NCI-H345 (cell line): ENCODE data around the gene NES.
A peak's percentile ranks its signal among the peaks of the same experiment; 100 is the strongest.

Source experiments
- DNase-seq: peaks from one replicate; lab custom pipeline; 2025; lab: John Stamatoyannopoulos, UW

NES gene

GRCh38 chr1:156704930-156705320 is 27.7 kb upstream of the NES start:
- DNase-seq: no peak

GRCh38 chr1:156704166-156704711 is 27.0 kb upstream of the NES start:
- DNase-seq: no peak

GRCh38 chr1:156703741-156704140 is 26.5 kb upstream of the NES start:
- DNase-seq: no peak

- DNase-seq: no peak
Measured at GRCh38 chr1:156703336-156703735, 26.1 kb upstream of the NES start.

- no peak for DNase-seq
Measured at GRCh38 chr1:156700736-156701531, 23.7 kb upstream of the NES start.

DNA sequence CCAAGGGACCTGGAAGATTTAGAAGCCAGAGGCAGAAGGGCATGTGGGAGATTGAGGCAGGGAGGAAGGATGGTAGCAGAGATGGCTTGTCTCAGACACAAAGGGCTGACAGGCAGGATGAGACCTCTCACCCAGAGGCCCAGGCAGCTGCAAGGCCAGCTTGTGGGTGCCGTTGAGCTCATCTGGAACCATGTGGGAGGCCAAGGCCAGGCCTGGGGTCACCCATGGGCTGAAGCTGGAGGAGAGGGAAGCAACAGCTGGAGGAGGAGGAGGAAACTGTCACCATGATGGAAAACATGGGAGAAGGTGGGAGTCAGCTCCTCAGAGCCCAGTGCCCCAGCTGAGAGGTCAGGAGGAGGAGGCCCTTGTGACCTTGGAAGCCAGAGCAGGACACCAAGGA is 21.8 kb upstream of the NES start:
- DNase-seq: no peak

DNA sequence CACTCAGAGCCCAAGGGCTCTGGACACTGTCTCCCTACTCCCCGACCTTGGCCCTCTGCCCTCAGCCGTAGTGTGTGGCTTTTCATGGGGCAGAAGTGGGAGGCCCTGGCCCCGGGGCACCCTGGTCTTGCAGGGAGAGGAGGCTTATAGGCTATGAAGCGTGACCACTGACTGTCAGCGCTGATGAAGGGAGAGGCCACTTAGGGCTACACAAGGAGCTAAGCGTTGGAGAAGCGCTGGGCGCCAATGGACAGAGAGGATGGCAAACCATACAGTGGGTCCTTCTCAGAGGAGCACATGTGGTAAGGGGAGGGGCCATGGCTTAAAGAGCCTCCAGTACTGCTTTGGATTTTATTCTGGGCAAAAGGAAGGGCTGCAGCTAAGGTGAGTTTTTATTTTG is 20.3 kb upstream of the NES start:
- DNase-seq: peak; percentile 51

- DNase-seq: no peak
Measured at GRCh38 chr1:156696755-156697154, 19.5 kb upstream of the NES start.

DNA sequence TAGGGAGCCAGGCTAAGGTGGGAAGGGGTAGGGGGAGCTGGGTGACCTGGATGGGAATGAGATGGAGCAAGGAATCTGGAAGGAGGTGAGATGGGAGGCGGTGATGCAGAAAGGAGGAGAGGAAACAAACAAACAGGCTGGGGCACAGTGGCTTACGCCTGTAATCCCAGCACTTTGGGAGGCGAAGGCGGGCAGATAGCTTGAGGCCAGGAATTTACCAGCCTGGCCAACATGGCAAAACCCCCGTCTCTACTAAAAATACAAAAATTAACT is 17.4 kb upstream of the NES start:
- no peak for DNase-seq

- no peak for DNase-seq
Measured at GRCh38 chr1:156693848-156694689, 16.9 kb upstream of the NES start.

DNA sequence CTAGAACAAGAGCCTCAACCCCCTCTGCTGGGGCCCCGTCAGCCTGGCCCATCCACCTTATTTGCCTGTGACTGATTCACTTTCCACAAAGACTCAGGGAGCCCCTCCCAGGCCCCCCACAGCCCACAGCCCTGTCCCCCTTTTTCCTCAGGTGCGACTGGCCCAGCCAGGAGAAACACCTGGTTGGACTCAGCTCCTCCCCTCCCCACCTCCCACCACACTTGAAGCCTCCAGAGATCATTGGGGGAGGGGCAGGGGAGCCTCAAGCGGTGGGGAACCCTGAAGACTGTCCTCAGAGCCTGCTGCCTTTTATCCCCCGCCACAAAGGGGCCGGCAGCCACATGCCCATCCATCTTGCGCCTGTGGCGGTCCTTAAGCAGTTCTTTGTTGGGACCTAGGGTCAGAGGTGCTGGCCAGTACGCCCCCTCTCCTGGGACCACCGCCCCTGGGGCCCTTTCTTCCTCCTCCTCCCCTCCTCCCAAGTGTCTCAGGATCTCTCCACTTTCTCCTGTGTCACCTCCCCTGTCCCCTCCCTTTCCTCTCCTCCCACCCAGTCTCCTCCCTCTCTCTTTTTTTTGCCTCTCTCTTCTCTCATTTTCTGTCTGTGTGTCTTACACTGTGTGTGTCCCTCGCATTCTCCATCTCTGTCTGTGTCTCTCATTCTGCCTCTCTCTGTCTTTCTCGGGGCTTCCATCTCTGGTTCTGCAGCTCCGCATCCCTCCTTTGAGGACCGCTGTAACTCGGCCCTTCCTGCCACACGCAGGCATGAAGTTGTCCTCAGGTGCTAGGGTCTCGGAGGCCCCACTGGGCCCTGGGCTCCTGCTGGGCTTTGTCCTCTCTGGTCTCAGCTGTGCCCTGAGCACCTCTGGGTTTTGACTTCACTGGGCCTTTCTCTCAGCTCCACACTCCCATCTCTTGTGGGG is 16.0 kb upstream of the NES start:
- peak; percentile 83 for DNase-seq

DNA sequence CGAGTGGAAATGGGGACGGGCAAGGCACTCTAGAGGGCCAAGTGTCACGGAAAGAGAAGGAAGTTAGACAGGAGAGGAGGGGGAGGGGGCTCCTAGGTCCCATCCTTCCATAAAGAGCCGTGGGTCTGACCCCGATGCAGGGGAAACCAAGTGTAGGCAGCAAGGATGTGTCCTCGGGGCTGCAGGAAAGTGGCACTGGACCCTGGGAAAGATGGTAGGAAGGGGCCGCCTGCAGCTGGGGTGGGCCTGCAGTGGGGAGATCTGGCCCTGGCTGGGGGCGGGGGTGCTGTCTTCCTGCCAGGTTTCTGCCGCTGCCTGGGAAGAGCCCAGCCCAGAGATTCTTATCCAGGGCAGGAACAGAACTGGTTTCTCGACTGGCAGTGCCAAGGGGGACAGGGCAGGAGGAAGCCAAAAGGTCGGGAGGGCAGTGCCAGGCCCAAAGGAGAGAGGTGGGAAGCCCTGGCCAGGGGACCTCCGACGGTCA is 15.3 kb upstream of the NES start:
- DNase-seq: no peak

GRCh38 chr1:156691665-156692440 is 14.6 kb upstream of the NES start:
- no peak for DNase-seq

DNA sequence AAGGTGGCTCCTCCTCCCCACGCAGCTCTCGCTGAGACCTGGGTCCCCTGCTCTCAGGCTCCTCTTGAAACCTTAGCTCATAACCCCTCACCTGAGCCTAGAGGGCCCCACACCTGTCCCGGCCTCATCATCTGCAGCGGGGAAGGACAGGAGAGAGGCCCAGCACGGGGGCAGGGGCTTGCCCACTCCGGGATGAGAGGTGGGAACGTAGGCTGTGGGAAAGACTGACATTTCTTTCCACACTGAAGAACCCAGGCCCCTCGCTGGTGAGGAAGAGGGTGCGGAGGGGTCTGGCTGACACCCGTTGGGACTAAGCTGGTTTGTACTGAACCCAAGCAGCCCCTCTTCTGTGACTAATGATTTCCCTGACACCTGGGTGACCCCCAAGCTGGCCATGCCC is 14.0 kb upstream of the NES start:
- no peak for DNase-seq

DNA sequence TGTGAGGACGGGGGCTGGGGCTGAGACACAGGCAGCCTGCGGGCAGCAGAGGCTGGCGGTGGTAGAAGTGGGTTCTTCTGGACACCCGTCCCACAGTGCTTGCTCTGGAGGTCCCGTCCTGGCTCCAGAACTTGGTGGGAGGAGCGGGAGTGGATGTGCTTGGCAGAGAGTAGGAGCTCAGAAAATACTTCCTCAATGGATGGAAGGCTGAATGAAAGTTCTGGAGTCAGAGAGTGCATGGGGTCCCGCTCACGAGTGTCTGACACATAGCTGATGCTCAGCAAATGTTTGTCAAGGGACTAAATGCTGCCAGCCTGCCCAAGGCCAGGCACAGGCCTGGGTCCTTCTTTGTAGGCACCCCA is 13.4 kb upstream of the NES start:
- no peak for DNase-seq

GRCh38 chr1:156689953-156690674 is 12.9 kb upstream of the NES start:
- peak; percentile 25 for DNase-seq

DNA sequence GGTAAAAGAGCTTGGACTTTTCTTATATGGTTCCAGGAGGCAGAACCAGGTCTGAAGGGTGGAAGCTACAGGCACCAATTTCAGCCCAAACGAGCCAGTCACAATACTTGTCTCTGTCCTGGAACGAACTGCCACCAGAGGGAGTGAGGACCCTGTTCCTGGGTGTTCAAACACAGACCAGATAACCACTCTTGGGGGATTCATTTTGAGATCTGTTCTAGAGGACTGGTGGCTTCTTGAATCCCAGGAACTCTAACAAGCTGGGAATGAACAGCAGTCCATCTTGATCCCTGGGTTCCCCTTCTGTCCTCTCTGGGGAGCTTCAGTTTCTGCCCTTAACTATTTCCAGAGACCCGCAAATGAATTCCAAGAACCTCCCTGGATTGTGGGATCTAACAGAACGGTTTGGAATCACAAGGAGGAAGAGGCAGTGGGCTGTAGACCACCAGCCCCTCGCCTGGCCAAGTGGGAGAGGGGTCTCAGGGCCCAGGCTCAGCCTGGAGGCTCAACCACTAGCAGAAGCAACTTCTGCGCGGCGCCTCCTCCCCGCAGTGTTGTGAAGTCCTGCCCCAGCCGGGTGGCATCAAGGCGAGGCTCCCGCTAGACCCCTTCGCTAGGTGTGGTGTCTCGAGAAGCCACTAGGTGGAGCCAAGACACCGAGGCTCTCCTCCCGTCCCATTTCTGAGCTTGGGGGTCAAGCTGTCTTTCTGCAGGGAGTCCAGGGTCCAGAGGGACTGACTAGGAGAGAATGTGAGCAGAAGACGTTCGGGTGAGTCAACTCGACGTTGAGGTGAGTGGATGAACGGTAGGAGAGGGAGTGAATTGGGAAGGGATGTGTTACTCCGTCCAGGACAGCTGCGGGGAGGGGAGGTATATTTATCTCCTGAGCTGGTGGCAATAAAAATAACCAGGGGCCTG is 12.1 kb upstream of the NES start:
- peak; percentile 79 for DNase-seq

DNA sequence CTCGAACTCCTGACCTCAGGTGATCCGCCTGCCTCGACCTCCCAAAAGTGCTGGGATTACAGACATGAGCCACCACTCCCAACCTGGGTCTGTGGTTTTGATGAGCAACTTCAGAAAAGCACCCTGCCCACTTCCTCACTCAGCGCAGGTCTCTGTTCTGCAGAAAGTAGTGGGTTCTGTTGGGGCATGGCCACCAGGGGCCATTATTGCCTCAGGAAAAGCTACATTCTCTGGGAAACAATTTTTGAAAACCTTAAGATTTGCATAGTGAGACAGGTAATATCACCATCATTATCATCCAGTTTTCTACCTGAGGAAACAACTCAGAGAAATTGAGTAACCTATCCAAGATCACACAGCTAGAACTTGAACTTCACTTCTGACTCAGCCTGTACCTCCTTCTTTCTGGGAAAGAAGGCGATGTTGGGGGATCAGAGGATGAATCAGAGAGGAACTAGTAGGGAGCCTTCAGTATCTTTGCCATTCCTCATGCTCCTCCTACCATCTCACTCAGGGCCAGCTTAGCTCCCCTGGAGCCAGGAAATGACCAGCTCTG is 7.1 kb upstream of the NES start:
- DNase-seq: no peak

- DNase-seq: no peak
Measured at GRCh38 chr1:156682166-156682890, 5.1 kb upstream of the NES start.
